Naive thymus-derived CD4-positive, alpha-beta T cell (primary cell): Measurements from ENCODE around the gene CHPF. TPM values are rescaled to one million over a fixed set of nuclear protein-coding genes. Genes with fewer than 3 reads are reported as not detected.

Source experiments
- ATAC-seq: fragments of 150-1000 bp; cut with Tn5 transposase; 2 replicates; pipeline ENCODE4 v1.10.0; 2021; ENCODE audit warnings: mild to moderate bottlenecking, moderate library complexity
- CTCF ChIA-PET: fragments of 350-600 bp; sonication (Branson Sonifier 250); formaldehyde crosslinking; loops from one replicate; lab custom pipeline; 2021; ENCODE audit warnings: antibody characterized with exemption; lab: Charles Lee
- POLR2A ChIA-PET: fragments of 350-600 bp; sonication (Branson Sonifier 250); formaldehyde crosslinking; loops from one replicate; lab custom pipeline; 2021; ENCODE audit warnings: antibody characterized with exemption, inconsistent platforms; lab: Charles Lee
- DNase-seq, 9 donors: peaks; one replicate each; pipeline versions ENCODE4 v3.0.0 to v3.0.0-alpha.2; 2020 to 2022; ENCODE audit warnings: mixed read lengths in 1 of 9
- H3K27ac ChIP-seq: one replicate; pipeline ENCODE4 v1.7.0; 2013; ENCODE audit warnings: mild to moderate bottlenecking, low read depth, low read length, moderate library complexity
- H3K27me3 ChIP-seq, 2 donors: one replicate each; pipeline ENCODE4 v1.7.0; 2013; ENCODE audit warnings: low read length in 2 of 2, mild to moderate bottlenecking in 2 of 2, moderate library complexity in 2 of 2; ENCODE audit not compliant: control insufficient read depth in 2 of 2, insufficient read depth in 2 of 2
- H3K36me3 ChIP-seq, 3 experiments: 1 replicate in 2 of 3; 2 replicates in 1 of 3; pipeline ENCODE4 v1.7.0; 2013; ENCODE audit warnings: low read length in 3 of 3, mild to moderate bottlenecking in 3 of 3, moderate library complexity in 1 of 3; ENCODE audit not compliant: insufficient read depth in 3 of 3, control insufficient read depth in 2 of 3
- H3K4me1 ChIP-seq, 2 donors: one replicate each; pipeline ENCODE4 v1.7.0; 2013; ENCODE audit warnings: low read length in 2 of 2, mild to moderate bottlenecking in 2 of 2, moderate library complexity in 1 of 2; ENCODE audit not compliant: control insufficient read depth in 2 of 2, insufficient read depth in 2 of 2
- H3K4me3 ChIP-seq: 2 replicates; pipeline ENCODE4 v1.7.0; 2013; ENCODE audit warnings: mild to moderate bottlenecking, low read length
- H3K9me3 ChIP-seq, 3 experiments: 1 replicate in 2 of 3; 2 replicates in 1 of 3; pipeline ENCODE4 v1.7.0; 2013; ENCODE audit warnings: low read length in 3 of 3; ENCODE audit not compliant: control insufficient read depth in 2 of 3
- H3K27ac Mint-ChIP-seq, 9 donors: one replicate each; pipeline ENCODE4 v1.8.0; 2020 to 2022; ENCODE audit warnings: mixed read lengths in 9 of 9, mild to moderate bottlenecking in 8 of 9, moderate library complexity in 5 of 9, inconsistent platforms in 2 of 9
- H3K27me3 Mint-ChIP-seq, 5 donors: one replicate each; pipeline ENCODE4 v1.8.0; 2021 to 2022; ENCODE audit warnings: mixed read lengths in 5 of 5, mild to moderate bottlenecking in 1 of 5
- H3K36me3 Mint-ChIP-seq, 5 donors: one replicate each; pipeline ENCODE4 v1.8.0; 2020 to 2022; ENCODE audit warnings: mixed read lengths in 5 of 5, mild to moderate bottlenecking in 3 of 5, inconsistent platforms in 1 of 5
- H3K4me1 Mint-ChIP-seq, 7 donors: one replicate each; pipeline ENCODE4 v1.8.0; 2020 to 2022; ENCODE audit warnings: mixed read lengths in 7 of 7, mild to moderate bottlenecking in 3 of 7, inconsistent platforms in 1 of 7
- H3K4me3 Mint-ChIP-seq, 10 donors: one replicate each; pipeline ENCODE4 v1.8.0; 2020 to 2022; ENCODE audit warnings: mild to moderate bottlenecking in 10 of 10, mixed read lengths in 10 of 10, moderate library complexity in 6 of 10, inconsistent platforms in 2 of 10
- H3K9me3 Mint-ChIP-seq, 11 donors: one replicate each; pipeline ENCODE4 v1.8.0; 2020 to 2022; ENCODE audit warnings: mixed read lengths in 11 of 11, mild to moderate bottlenecking in 4 of 11, inconsistent platforms in 1 of 11, moderate library complexity in 1 of 11
- intact Hi-C, 2 donors: fragments of 100-400 bp; cut with micrococcal nuclease; formaldehyde crosslinking; loops; one replicate each; pipeline ENCODE4 v1.15.1; 2023
- polyA plus RNA-seq, 2 donors: library from polyadenylated mRNA; unstranded; fragments of 300-500 nt; fragmentation: Illumina TruSeq; gene quantifications; one replicate each; pipeline ENCODE4 v1.2.3, GENCODE V29; 2021
- total RNA-seq, 6 experiments: library from RNA in 5 of 6; stranded (reverse) in 5 of 6; gene quantifications; 1 replicate in 5 of 6; 2 replicates in 1 of 6; pipeline ENCODE4 v1.2.3 and lab custom pipeline; 2021 to 2026

Gene CHPF
- total and polyA plus RNA-seq, 7 experiments from 2014 or later: 4.1 to 15.3 (median 5.7) TPM

GRCh38 chr2:219553168-219553417, 9.5 kb upstream of the CHPF start:
- Mint-ChIP-seq H3K27me3 (peaks cover 0 to 48% (median 33%) of the 10 kb centered on the region in 5 donors), H3K4me1 (peaks cover 5 to 20% (median 8%) of the 10 kb centered on the region in 7 donors), H3K27ac (no peak overlapping the region), H3K9me3 (no peaks in the 10 kb centered on the region), H3K4me3 (peak overlapping the region in 8 of 10 donors; percentile 27 to 85 (median 66)), H3K36me3 (no peaks in the 10 kb centered on the region)
- ChIA-PET CTCF (no interaction called here), POLR2A (interaction anchor here (0.6 to 1.6 kb wide), 2 partner anchors 9 to 41 kb away, joined by 3 to 6 read pairs; partner anchors contain the start of genes CHPF and TMEM198)
- no peak for DNase-seq
- Histone ChIP-seq H3K36me3 (no peaks in the 10 kb centered on the region), H3K27ac (no peak overlapping the region), H3K4me1 (peaks cover 5 to 13% of the 10 kb centered on the region in 2 donors), H3K9me3 (no peaks in the 10 kb centered on the region), H3K4me3 (peak overlapping the region; percentile 57), H3K27me3 (peaks cover 3 to 17% of the 10 kb centered on the region in 2 donors)
- no peak for ATAC-seq
- intact Hi-C loops: loop anchor here (2.0 kb wide), 2 partner anchors 44 to 54 kb away; partner anchors contain the start of genes GMPPA (in 2 of the 2) and STK11IP (in 1 of the 2)

GRCh38 chr2:219552382-219553167, 9.0 kb upstream of the CHPF start:
- Histone ChIP-seq H3K27ac (no peak overlapping the region), H3K36me3 (no peaks in the 10 kb centered on the region), H3K4me3 (peak overlapping the region; percentile 57), H3K9me3 (no peaks in the 10 kb centered on the region), H3K27me3 (peaks cover 3 to 17% of the 10 kb centered on the region in 2 donors), H3K4me1 (peaks cover 5 to 13% of the 10 kb centered on the region in 2 donors)
- peak; percentile 94 for ATAC-seq
- H3K27ac Mint-ChIP-seq: peak overlapping the region in 3 of 9 donors; percentile 14 to 59 (median 48)
- peaks cover 0 to 48% (median 33%) of the 10 kb centered on the region in 5 donors for H3K27me3 Mint-ChIP-seq
- H3K36me3 Mint-ChIP-seq: no peaks in the 10 kb centered on the region
- peak overlapping the region; percentile 60 to 85 (median 78) for H3K4me3 Mint-ChIP-seq
- intact Hi-C loops: loop anchor here (1.0 to 2.0 kb wide), 4 partner anchors 9 to 54 kb away; partner anchors contain the start of genes CHPF (in 2 of the 2), GMPPA (in 2 of the 2) and STK11IP (in 2 of the 2)
- no peaks in the 10 kb centered on the region for H3K9me3 Mint-ChIP-seq
- CTCF ChIA-PET: no interaction called here
- POLR2A ChIA-PET: interaction anchor here (0.6 to 1.6 kb wide), 4 partner anchors 9 to 101 kb away, joined by 3 to 6 read pairs (median 4); partner anchors contain the start of genes CHPF and TMEM198
- H3K4me1 Mint-ChIP-seq: peaks cover 5 to 20% (median 8%) of the 10 kb centered on the region in 7 donors
- peak; percentile 62 to 89 (median 73) for DNase-seq

- Mint-ChIP-seq H3K4me1 (peaks cover 5 to 20% (median 8%) of the 10 kb centered on the region in 7 donors), H3K36me3 (no peaks in the 10 kb centered on the region), H3K4me3 (peak overlapping the region; percentile 60 to 85 (median 78)), H3K27ac (peak overlapping the region in 4 of 9 donors; percentile 14 to 59 (median 54)), H3K9me3 (no peaks in the 10 kb centered on the region), H3K27me3 (peaks cover 0 to 45% (median 32%) of the 10 kb centered on the region in 5 donors)
- Histone ChIP-seq H3K27me3 (peaks cover 3 to 17% of the 10 kb centered on the region in 2 donors), H3K4me1 (peaks cover 5 to 13% of the 10 kb centered on the region in 2 donors), H3K36me3 (no peaks in the 10 kb centered on the region), H3K27ac (no peak overlapping the region), H3K4me3 (peak overlapping the region; percentile 57), H3K9me3 (no peaks in the 10 kb centered on the region)
- ChIA-PET CTCF (no interaction called here), POLR2A (interaction anchor here (0.6 to 1.6 kb wide), 3 partner anchors 8 to 102 kb away, joined by 3 to 6 read pairs (median 4); partner anchors contain the start of genes CHPF and TMEM198)
- intact Hi-C loops: loop anchor here (1.0 to 2.0 kb wide), 4 partner anchors 8 to 53 kb away; partner anchors contain the start of genes CHPF (in 2 of the 2), GMPPA (in 2 of the 2) and STK11IP (in 2 of the 2)
- peak in 6 of 9 donors; percentile 17 to 38 (median 26) for DNase-seq
- ATAC-seq: peak; percentile 1
Observed at GRCh38 chr2:219551441-219552381, 8.1 kb upstream of the CHPF start.

GRCh38 chr2:219549619-219550018, 6.0 kb upstream of the CHPF start:
- DNase-seq (no peak), ATAC-seq (no peak)
- peaks cover 3 to 17% of the 10 kb centered on the region in 2 donors for H3K27me3 ChIP-seq
- ChIA-PET CTCF (no interaction called here), POLR2A (interaction anchor here (1.4 kb wide), 1 partner anchor 10 kb away, joined by 3 read pairs; no protein-coding TSS in a partner anchor)
- intact Hi-C loops: no loop called here
- no peaks in the 10 kb centered on the region for H3K9me3 ChIP-seq
- Mint-ChIP-seq H3K27ac (no peak overlapping the region), H3K9me3 (no peaks in the 10 kb centered on the region), H3K27me3 (peaks cover 0 to 47% (median 26%) of the 10 kb centered on the region in 5 donors), H3K4me3 (no peak overlapping the region), H3K4me1 (peaks cover 8 to 24% (median 13%) of the 10 kb centered on the region in 7 donors), H3K36me3 (no peaks in the 10 kb centered on the region)
- no peaks in the 10 kb centered on the region for H3K36me3 ChIP-seq
- H3K4me1 ChIP-seq: peaks cover 5 to 13% of the 10 kb centered on the region in 2 donors
- no peak overlapping the region for H3K4me3 ChIP-seq
- no peak overlapping the region for H3K27ac ChIP-seq

- intact Hi-C loops: no loop called here
- ChIA-PET POLR2A (interaction anchor here (1.4 kb wide), 1 partner anchor 11 kb away, joined by 3 read pairs; no protein-coding TSS in a partner anchor), CTCF (no interaction called here)
- DNase-seq: no peak
- Histone ChIP-seq H3K4me1 (peaks cover 5 to 13% of the 10 kb centered on the region in 2 donors), H3K27ac (no peak overlapping the region), H3K4me3 (no peak overlapping the region), H3K36me3 (no peaks in the 10 kb centered on the region), H3K9me3 (no peaks in the 10 kb centered on the region), H3K27me3 (peaks cover 2 to 14% of the 10 kb centered on the region in 2 donors)
- Mint-ChIP-seq H3K27me3 (peaks cover 0 to 50% (median 23%) of the 10 kb centered on the region in 5 donors), H3K9me3 (peaks cover 0 to 3% (median 0%) of the 10 kb centered on the region in 11 donors), H3K4me1 (peaks cover 14 to 28% (median 19%) of the 10 kb centered on the region in 7 donors), H3K4me3 (peak overlapping the region in 1 of 10 donors; percentile 8), H3K36me3 (no peaks in the 10 kb centered on the region), H3K27ac (no peak overlapping the region)
- no peak for ATAC-seq
Observed at GRCh38 chr2:219548990-219549389, 5.4 kb upstream of the CHPF start.

GRCh38 chr2:219547621-219548020, 4.0 kb upstream of the CHPF start:
- ATAC-seq: no peak
- no peak overlapping the region for H3K27ac ChIP-seq
- POLR2A ChIA-PET: no interaction called here
- H3K27me3 ChIP-seq: peaks cover 0 to 5% of the 10 kb centered on the region in 2 donors
- intact Hi-C loops: no loop called here
- CTCF ChIA-PET: no interaction called here
- DNase-seq: no peak
- Mint-ChIP-seq H3K27me3 (peaks cover 0 to 40% (median 21%) of the 10 kb centered on the region in 5 donors), H3K9me3 (peaks cover 0 to 3% (median 0%) of the 10 kb centered on the region in 11 donors), H3K27ac (no peak overlapping the region), H3K4me3 (no peak overlapping the region), H3K4me1 (peaks cover 16 to 25% (median 19%) of the 10 kb centered on the region in 7 donors), H3K36me3 (no peaks in the 10 kb centered on the region)
- peaks cover 8% of the 10 kb centered on the region in 2 donors for H3K4me1 ChIP-seq
- H3K36me3 ChIP-seq: no peaks in the 10 kb centered on the region
- H3K9me3 ChIP-seq: no peaks in the 10 kb centered on the region
- H3K4me3 ChIP-seq: no peak overlapping the region
